Measurements from ENCODE around the gene MUC12. TPM values are rescaled to one million over a fixed set of nuclear protein-coding genes. Genes with fewer than 3 reads are reported as not detected.

The MUC12 gene
- total and polyA plus RNA-seq, 2 of the 13 experiments (the other 11 are each of a cell fraction or from before 2014, with no cell fraction given) = not detected

GRCh38 chr7:101058355-101058754 lies 89.0 kb downstream of the MUC12 start (continued):
- TF ChIP-seq, protein P1, sequence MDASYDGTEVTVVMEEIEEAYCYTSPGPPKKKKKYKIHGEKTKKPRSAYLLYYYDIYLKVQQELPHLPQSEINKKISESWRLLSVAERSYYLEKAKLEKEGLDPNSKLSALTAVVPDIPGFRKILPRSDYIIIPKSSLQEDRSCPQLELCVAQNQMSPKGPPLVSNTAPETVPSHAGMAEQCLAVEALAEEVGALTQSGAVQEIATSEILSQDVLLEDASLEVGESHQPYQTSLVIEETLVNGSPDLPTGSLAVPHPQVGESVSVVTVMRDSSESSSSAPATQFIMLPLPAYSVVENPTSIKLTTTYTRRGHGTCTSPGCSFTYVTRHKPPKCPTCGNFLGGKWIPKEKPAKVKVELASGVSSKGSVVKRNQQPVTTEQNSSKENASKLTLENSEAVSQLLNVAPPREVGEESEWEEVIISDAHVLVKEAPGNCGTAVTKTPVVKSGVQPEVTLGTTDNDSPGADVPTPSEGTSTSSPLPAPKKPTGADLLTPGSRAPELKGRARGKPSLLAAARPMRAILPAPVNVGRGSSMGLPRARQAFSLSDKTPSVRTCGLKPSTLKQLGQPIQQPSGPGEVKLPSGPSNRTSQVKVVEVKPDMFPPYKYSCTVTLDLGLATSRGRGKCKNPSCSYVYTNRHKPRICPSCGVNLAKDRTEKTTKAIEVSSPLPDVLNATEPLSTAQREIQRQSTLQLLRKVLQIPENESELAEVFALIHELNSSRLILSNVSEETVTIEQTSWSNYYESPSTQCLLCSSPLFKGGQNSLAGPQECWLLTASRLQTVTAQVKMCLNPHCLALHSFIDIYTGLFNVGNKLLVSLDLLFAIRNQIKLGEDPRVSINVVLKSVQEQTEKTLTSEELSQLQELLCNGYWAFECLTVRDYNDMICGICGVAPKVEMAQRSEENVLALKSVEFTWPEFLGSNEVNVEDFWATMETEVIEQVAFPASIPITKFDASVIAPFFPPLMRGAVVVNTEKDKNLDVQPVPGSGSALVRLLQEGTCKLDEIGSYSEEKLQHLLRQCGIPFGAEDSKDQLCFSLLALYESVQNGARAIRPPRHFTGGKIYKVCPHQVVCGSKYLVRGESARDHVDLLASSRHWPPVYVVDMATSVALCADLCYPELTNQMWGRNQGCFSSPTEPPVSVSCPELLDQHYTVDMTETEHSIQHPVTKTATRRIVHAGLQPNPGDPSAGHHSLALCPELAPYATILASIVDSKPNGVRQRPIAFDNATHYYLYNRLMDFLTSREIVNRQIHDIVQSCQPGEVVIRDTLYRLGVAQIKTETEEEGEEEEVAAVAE (CRISPR knock-in tag; IDR thresholded peaks at IDR 0.05; ENCODE audit: borderline replicate concordance) = peak; percentile 92
- TF ChIP-seq THAP11 (CRISPR knock-in tag; IDR thresholded peaks at IDR 0.05) (peak; percentile 73), PRDM4 (CRISPR knock-in tag; IDR thresholded peaks at IDR 0.05; ENCODE audit: borderline replicate concordance) (peak; percentile 78; the same call in 1 of the 2 replicates), ZBTB20 (CRISPR knock-in tag; IDR thresholded peaks at IDR 0.05; ENCODE audit: borderline replicate concordance, low read depth) (peak; percentile 73; the same call in 1 of the 2 replicates), REL (CRISPR knock-in tag; conservative IDR thresholded peaks at IDR 0.05) (no peak), CBX5 (CRISPR knock-in tag; IDR thresholded peaks at IDR 0.05; ENCODE audit: borderline replicate concordance) (peak; percentile 65; the same call in 1 of the 2 replicates), MLLT10 (CRISPR knock-in tag; IDR thresholded peaks at IDR 0.05) (no peak), MIXL1 (CRISPR knock-in tag; IDR thresholded peaks at IDR 0.05) (peak; percentile 74; the same call in 1 of the 2 replicates), ZSCAN21 (CRISPR knock-in tag; IDR thresholded peaks at IDR 0.05; ENCODE audit: borderline replicate concordance) (no peak), NAIF1 (CRISPR knock-in tag; IDR thresholded peaks at IDR 0.05; ENCODE audit: borderline replicate concordance) (no peak), FOXA3 (CRISPR knock-in tag; IDR thresholded peaks at IDR 0.05) (peak; percentile 82), KDM4B (CRISPR knock-in tag; IDR thresholded peaks at IDR 0.05) (peak; percentile 95), MZF1 (CRISPR knock-in tag; IDR thresholded peaks at IDR 0.05; ENCODE audit: borderline replicate concordance) (no peak), ZNF142 (CRISPR knock-in tag; IDR thresholded peaks at IDR 0.05) (0 out of 2 replicates have a peak, but pooled peaks have one; percentile 48)
- TF ChIP-seq, protein P2, sequence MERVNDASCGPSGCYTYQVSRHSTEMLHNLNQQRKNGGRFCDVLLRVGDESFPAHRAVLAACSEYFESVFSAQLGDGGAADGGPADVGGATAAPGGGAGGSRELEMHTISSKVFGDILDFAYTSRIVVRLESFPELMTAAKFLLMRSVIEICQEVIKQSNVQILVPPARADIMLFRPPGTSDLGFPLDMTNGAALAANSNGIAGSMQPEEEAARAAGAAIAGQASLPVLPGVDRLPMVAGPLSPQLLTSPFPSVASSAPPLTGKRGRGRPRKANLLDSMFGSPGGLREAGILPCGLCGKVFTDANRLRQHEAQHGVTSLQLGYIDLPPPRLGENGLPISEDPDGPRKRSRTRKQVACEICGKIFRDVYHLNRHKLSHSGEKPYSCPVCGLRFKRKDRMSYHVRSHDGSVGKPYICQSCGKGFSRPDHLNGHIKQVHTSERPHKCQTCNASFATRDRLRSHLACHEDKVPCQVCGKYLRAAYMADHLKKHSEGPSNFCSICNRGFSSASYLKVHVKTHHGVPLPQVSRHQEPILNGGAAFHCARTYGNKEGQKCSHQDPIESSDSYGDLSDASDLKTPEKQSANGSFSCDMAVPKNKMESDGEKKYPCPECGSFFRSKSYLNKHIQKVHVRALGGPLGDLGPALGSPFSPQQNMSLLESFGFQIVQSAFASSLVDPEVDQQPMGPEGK (CRISPR knock-in tag; IDR thresholded peaks at IDR 0.05) = 0 out of 2 replicates have a peak, but pooled peaks have one; percentile 41

All from HepG2 (cell line).